Measurements from ENCODE around the gene CDHR5.

DNA sequence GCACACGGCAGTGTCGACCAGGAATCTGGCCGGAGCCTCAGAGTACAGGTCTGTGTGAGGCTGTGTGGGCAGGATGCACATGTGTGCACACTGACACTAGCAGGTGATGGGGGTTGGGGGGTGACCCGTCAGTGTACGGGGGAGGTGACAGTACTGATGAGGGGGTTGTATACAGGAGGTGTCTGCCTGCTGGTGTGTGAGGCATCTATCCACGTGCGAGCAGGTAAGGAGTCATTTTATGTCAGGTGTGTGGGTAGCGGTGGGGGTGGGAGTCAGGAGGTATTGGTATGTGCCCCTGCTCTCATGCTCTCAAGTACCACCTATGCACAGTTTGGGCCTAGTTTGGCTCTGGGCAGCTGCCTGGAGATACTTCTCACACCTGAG, 53.0 kb downstream of the CDHR5 start:
- TF ChIP-seq, protein P1, sequence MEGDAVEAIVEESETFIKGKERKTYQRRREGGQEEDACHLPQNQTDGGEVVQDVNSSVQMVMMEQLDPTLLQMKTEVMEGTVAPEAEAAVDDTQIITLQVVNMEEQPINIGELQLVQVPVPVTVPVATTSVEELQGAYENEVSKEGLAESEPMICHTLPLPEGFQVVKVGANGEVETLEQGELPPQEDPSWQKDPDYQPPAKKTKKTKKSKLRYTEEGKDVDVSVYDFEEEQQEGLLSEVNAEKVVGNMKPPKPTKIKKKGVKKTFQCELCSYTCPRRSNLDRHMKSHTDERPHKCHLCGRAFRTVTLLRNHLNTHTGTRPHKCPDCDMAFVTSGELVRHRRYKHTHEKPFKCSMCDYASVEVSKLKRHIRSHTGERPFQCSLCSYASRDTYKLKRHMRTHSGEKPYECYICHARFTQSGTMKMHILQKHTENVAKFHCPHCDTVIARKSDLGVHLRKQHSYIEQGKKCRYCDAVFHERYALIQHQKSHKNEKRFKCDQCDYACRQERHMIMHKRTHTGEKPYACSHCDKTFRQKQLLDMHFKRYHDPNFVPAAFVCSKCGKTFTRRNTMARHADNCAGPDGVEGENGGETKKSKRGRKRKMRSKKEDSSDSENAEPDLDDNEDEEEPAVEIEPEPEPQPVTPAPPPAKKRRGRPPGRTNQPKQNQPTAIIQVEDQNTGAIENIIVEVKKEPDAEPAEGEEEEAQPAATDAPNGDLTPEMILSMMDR (IDR thresholded peaks at IDR 0.05): no peak
- TF ChIP-seq POLR2A (IDR thresholded peaks at IDR 0.05): no peak

Measured in testis (tissue), 2 donors.